ENCODE results near the gene PKP4. TPM values are rescaled to one million over a fixed set of nuclear protein-coding genes. Genes with fewer than 3 reads are reported as not detected.

The PKP4 gene
- total RNA-seq, 1 experiment from 2014 or later = 40.1 TPM

DNA sequence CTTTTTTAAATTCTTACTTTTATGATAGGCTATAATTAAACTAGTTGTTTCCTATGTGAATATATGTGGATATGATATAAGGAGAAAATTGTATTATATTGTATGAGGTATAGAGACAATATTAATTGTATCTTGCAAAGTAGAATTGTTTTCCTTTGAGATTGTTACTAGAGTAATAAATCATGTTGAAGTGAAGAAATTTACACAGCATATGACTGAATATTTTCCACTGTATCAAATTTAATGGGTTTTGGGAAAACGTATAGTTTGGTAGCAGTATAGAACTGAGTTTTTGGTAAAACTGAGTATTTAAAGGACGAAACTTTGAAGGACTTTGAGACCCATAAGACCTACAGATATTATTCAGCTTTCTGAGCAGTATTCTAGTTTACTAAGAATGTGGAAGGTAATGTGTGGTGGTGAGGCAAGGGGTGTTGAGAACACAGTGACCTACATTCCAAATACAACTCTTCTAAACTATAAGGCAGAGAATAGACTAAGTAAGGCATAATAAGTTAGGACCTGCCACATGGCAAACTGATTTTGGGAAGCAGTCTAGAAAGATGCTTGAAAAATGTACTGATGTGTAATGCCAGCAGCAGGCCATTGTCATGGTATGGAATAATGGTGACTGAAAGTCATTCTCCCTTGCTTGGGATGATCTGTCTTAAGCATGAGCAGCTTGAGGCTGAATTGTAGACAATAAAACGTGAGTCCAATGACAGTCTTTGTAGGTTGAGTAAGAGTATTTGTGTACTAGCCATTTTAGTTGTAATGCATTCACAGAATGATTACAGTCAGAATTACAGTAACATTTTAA, 29.6 kb downstream of the PKP4 start:
- no peaks in the 10 kb centered on the region for H3K36me3 ChIP-seq (ENCODE audit: low read depth, low read length)
- peak; percentile 34 for ATAC-seq
- ChIA-PET CTCF (no interaction called here), POLR2A (ENCODE audit: unreplicated experiment) (no interaction called here)
- TF ChIP-seq, protein P1, sequence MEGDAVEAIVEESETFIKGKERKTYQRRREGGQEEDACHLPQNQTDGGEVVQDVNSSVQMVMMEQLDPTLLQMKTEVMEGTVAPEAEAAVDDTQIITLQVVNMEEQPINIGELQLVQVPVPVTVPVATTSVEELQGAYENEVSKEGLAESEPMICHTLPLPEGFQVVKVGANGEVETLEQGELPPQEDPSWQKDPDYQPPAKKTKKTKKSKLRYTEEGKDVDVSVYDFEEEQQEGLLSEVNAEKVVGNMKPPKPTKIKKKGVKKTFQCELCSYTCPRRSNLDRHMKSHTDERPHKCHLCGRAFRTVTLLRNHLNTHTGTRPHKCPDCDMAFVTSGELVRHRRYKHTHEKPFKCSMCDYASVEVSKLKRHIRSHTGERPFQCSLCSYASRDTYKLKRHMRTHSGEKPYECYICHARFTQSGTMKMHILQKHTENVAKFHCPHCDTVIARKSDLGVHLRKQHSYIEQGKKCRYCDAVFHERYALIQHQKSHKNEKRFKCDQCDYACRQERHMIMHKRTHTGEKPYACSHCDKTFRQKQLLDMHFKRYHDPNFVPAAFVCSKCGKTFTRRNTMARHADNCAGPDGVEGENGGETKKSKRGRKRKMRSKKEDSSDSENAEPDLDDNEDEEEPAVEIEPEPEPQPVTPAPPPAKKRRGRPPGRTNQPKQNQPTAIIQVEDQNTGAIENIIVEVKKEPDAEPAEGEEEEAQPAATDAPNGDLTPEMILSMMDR (conservative IDR thresholded peaks at IDR 0.05; ENCODE audit: low read depth, low read length) = no peak
- TF ChIP-seq EZH2 (IDR thresholded peaks at IDR 0.05; ENCODE audit: low read length, unreplicated experiment) = no peak
- no peak for TF ChIP-seq EZH2phosphoT487 (IDR thresholded peaks at IDR 0.05; ENCODE audit: borderline replicate concordance, low read length)
- DNase-seq = no peak
- H3K9ac ChIP-seq (ENCODE audit: low read length) = no peak overlapping the region
- no peaks in the 10 kb centered on the region for H4K20me1 ChIP-seq (ENCODE audit: low read length)
- H3K27ac ChIP-seq (ENCODE audit: low read length) = peak overlapping the region; percentile 15; the same call in 1 of the 2 replicates
- no peaks in the 10 kb centered on the region for H3F3A ChIP-seq (ENCODE audit: low read length, unreplicated experiment)
- intact Hi-C loops (cut with micrococcal nuclease) = no loop called here
- H3K4me1 ChIP-seq (ENCODE audit: insufficient read depth, low read length) = peaks cover 17% of the 10 kb centered on the region
- H3K27me3 ChIP-seq (ENCODE audit: low read length) = no peaks in the 10 kb centered on the region
- no peak overlapping the region for H3K4me3 ChIP-seq (ENCODE audit: low read length)
- H3K79me2 ChIP-seq (ENCODE audit: low read length) = peaks cover 80% of the 10 kb centered on the region
- no peaks in the 10 kb centered on the region for H3K9me2 ChIP-seq (replicated peaks; ENCODE audit: low read length)
- no peak overlapping the region for H3K4me2 ChIP-seq (ENCODE audit: low read length)
- BruUV-seq (replicated peaks) = no TSS peak
- H2AFZ ChIP-seq (ENCODE audit: low read length) = no peak overlapping the region
- H3K9me3 ChIP-seq (ENCODE audit: low read length) = no peaks in the 10 kb centered on the region

DNA sequence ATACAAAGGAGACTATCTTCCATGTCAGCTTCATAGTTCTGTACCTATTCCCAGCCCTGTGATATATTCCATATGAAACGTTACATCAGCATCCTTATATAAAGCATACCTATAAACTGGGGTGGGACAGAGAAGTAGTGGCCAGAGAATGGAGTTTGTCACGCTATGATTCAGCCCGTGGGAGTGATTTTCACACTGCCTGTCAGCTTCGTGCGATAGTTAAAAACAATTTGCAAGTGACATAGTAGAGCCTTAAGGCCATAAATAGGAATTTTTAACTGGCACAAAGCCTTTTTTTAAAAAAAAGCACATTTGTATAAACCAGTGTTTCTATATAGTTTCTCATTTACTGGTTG, 30.2 kb downstream of the PKP4 start:
- no peaks in the 10 kb centered on the region for H3K9me3 ChIP-seq (ENCODE audit: low read length)
- ChIA-PET CTCF (no interaction called here), POLR2A (ENCODE audit: unreplicated experiment) (no interaction called here)
- ATAC-seq (peak; percentile 89), DNase-seq (peak; percentile 42)
- peaks cover 17% of the 10 kb centered on the region for H3K4me1 ChIP-seq (ENCODE audit: insufficient read depth, low read length)
- no peak overlapping the region for H3K9ac ChIP-seq (ENCODE audit: low read length)
- no peaks in the 10 kb centered on the region for H4K20me1 ChIP-seq (ENCODE audit: low read length)
- H3K36me3 ChIP-seq (ENCODE audit: low read depth, low read length) = no peaks in the 10 kb centered on the region
- H3K4me2 ChIP-seq (ENCODE audit: low read length) = no peak overlapping the region
- intact Hi-C loops (cut with micrococcal nuclease) = no loop called here
- H3K27me3 ChIP-seq (ENCODE audit: low read length) = no peaks in the 10 kb centered on the region
- H3K9me2 ChIP-seq (replicated peaks; ENCODE audit: low read length) = no peaks in the 10 kb centered on the region
- H3F3A ChIP-seq (ENCODE audit: low read length, unreplicated experiment) = no peaks in the 10 kb centered on the region
- H2AFZ ChIP-seq (ENCODE audit: low read length) = no peak overlapping the region
- TF ChIP-seq EZH2 (IDR thresholded peaks at IDR 0.05; ENCODE audit: low read length, unreplicated experiment) (no peak), EZH2phosphoT487 (IDR thresholded peaks at IDR 0.05; ENCODE audit: borderline replicate concordance, low read length) (no peak)
- TF ChIP-seq, protein P1 (conservative IDR thresholded peaks at IDR 0.05; ENCODE audit: low read depth, low read length) = no peak
- no TSS peak for BruUV-seq (replicated peaks)
- peaks cover 86% of the 10 kb centered on the region for H3K79me2 ChIP-seq (ENCODE audit: low read length)
- H3K27ac ChIP-seq (ENCODE audit: low read length) = peak overlapping the region; percentile 15; the same call in 1 of the 2 replicates
- no peak overlapping the region for H3K4me3 ChIP-seq (ENCODE audit: low read length)

DNA sequence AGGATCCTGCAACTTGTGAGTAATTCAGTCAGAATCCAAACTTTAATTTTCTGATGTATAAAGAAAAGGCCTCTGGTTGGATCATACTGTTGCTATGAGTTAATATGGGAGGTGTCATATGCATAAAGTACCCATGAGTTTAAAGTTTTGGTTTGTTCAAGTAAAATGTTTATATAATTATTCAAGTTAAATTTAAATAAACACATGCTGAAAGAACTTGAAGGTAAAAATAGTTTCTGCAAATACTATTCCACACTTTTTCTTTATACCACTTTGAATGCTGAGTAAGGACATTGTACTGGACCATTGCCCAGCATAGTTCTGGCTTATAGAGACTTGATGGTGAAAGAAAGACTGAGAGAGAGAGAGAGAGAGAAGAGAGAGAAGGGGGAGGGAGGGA, 30.7 kb downstream of the PKP4 start:
- Histone ChIP-seq H3K9me3 (ENCODE audit: low read length) (no peaks in the 10 kb centered on the region), H3K27me3 (ENCODE audit: low read length) (no peaks in the 10 kb centered on the region), H3F3A (ENCODE audit: low read length, unreplicated experiment) (no peaks in the 10 kb centered on the region), H2AFZ (ENCODE audit: low read length) (no peak overlapping the region), H3K36me3 (ENCODE audit: low read depth, low read length) (no peaks in the 10 kb centered on the region), H3K79me2 (ENCODE audit: low read length) (peaks cover 86% of the 10 kb centered on the region), H3K4me2 (ENCODE audit: low read length) (no peak overlapping the region), H3K9me2 (replicated peaks; ENCODE audit: low read length) (no peaks in the 10 kb centered on the region), H3K4me1 (ENCODE audit: insufficient read depth, low read length) (peaks cover 17% of the 10 kb centered on the region), H3K4me3 (ENCODE audit: low read length) (no peak overlapping the region), H3K27ac (ENCODE audit: low read length) (no peak overlapping the region), H3K9ac (ENCODE audit: low read length) (no peak overlapping the region), H4K20me1 (ENCODE audit: low read length) (no peaks in the 10 kb centered on the region)
- DNase-seq = no peak
- ChIA-PET POLR2A (ENCODE audit: unreplicated experiment) (no interaction called here), CTCF (no interaction called here)
- ATAC-seq = peak; percentile 21; the same call in 1 of the 2 replicates
- intact Hi-C loops (cut with micrococcal nuclease) = no loop called here
- TF ChIP-seq EZH2phosphoT487 (IDR thresholded peaks at IDR 0.05; ENCODE audit: borderline replicate concordance, low read length) (no peak), EZH2 (IDR thresholded peaks at IDR 0.05; ENCODE audit: low read length, unreplicated experiment) (no peak)
- TF ChIP-seq, protein P1 (conservative IDR thresholded peaks at IDR 0.05; ENCODE audit: low read depth, low read length) = no peak
- BruUV-seq (replicated peaks) = no TSS peak
